DOHH2 (cell line): ENCODE data around the gene SEC11C.

ENCODE experiments used
- H3F3A ChIP-seq: fragments of 200-600 bp; sonication (generic), shearing (Covaris generic); 2 replicates; pipeline ENCODE4 v1.6.0; 2016; ENCODE audit warnings: antibody characterized with exemption, mild to moderate bottlenecking; ENCODE audit not compliant: control insufficient read depth, insufficient read depth
- H3K27ac ChIP-seq: fragments of 200-600 bp; sonication (generic); 2 replicates; pipeline ENCODE4 v1.5.1; 2014; ENCODE audit warnings: low read depth, mild to moderate bottlenecking, low read length, moderate library complexity
- H3K27me3 ChIP-seq: fragments of 200-600 bp; sonication (generic); 2 replicates; pipeline ENCODE4 v1.6.1; 2014; ENCODE audit warnings: mild to moderate bottlenecking, low read length, mixed read lengths; ENCODE audit not compliant: control insufficient read depth
- H3K36me3 ChIP-seq: fragments of 200-600 bp; sonication (generic); 2 replicates; pipeline ENCODE4 v1.6.1; 2014; ENCODE audit warnings: mild to moderate bottlenecking, low read length, moderate library complexity, mixed read lengths; ENCODE audit not compliant: control insufficient read depth
- H3K4me1 ChIP-seq: fragments of 200-600 bp; sonication (generic); 2 replicates; pipeline ENCODE4 v1.6.1; 2014; ENCODE audit warnings: mild to moderate bottlenecking, low read length, mixed read lengths; ENCODE audit not compliant: control insufficient read depth
- H3K4me2 ChIP-seq: fragments of 200-600 bp; sonication (generic); 2 replicates; pipeline ENCODE4 v1.6.0; 2014; ENCODE audit warnings: mild to moderate bottlenecking, low read length, moderate library complexity
- H3K4me3 ChIP-seq: fragments of 200-600 bp; sonication (generic); 2 replicates; pipeline ENCODE4 v1.5.1; 2014; ENCODE audit warnings: mild to moderate bottlenecking, low read length, mixed read lengths
- H3K79me2 ChIP-seq: fragments of 200-600 bp; sonication (generic); 2 replicates; pipeline ENCODE4 v1.6.1; 2014; ENCODE audit warnings: mild to moderate bottlenecking, low read length, mixed read lengths; ENCODE audit not compliant: control insufficient read depth
- H3K9me2 ChIP-seq: fragments of 200-600 bp; sonication (generic); replicated peaks from 2 replicates; pipeline ENCODE4 v1.6.1; 2014; ENCODE audit warnings: mild to moderate bottlenecking, low read length, mixed read lengths; ENCODE audit not compliant: control insufficient read depth
- H3K9me3 ChIP-seq: fragments of 200-600 bp; sonication (generic); 2 replicates; pipeline ENCODE4 v1.6.1; 2014; ENCODE audit warnings: antibody characterized with exemption, low read length, mixed read lengths; ENCODE audit not compliant: control insufficient read depth, insufficient read depth
- H4K20me1 ChIP-seq: fragments of 200-600 bp; sonication (generic); 2 replicates; pipeline ENCODE4 v1.6.0; 2014; ENCODE audit warnings: low read depth, mild to moderate bottlenecking, antibody characterized with exemption, low read length, moderate library complexity; ENCODE audit not compliant: control insufficient read depth, insufficient read depth
- EZH2phosphoT487 ChIP-seq: fragments of 200-600 bp; sonication (generic); IDR thresholded peaks from 2 replicates; pipeline ENCODE4 v1.6.1; 2017; ENCODE audit warnings: borderline replicate concordance, mild to moderate bottlenecking, antibody characterized with exemption, low read length, moderate library complexity, mixed read lengths
- TF ChIP-seq, protein P1 (sequence below): fragments of 200-600 bp; sonication (generic); IDR thresholded peaks from one replicate; pipeline ENCODE4 v1.5.1; 2014; ENCODE audit warnings: antibody characterized with exemption, mild to moderate bottlenecking, low read depth, low read length; ENCODE audit not compliant: poor library complexity, severe bottlenecking

SEC11C gene

DNA sequence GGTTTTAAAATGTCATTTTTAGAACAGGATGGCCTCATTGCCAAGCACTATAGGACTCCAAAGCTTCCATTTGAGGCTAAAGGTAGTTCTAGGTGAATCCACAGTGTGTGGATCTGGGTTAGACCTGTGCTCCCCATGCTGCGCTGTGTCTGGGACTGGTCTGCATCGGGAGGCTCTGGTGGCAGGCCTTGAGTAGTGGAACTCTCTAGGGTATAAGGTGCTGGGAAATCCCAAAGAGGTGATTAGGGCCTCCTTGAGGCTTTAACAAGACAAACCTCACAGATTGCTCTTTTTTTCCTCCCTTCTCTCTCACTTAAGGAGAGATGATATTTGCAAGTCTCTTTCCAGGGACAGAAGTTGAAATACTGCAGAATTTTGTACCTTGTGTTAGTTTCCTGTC lies 9.3 kb downstream of the SEC11C start:
- Histone ChIP-seq H3K36me3 (peaks cover 41% of the 10 kb centered on the region), H3K4me1 (no peaks in the 10 kb centered on the region; the same call in 1 of the 2 replicates), H3K79me2 (peaks cover 47% of the 10 kb centered on the region), H3K4me3 (no peak overlapping the region), H3K27me3 (no peaks in the 10 kb centered on the region), H3K9me2 (no peaks in the 10 kb centered on the region), H3K4me2 (no peak overlapping the region), H4K20me1 (no peaks in the 10 kb centered on the region), H3K9me3 (no peaks in the 10 kb centered on the region), H3K27ac (no peak overlapping the region), H3F3A (no peaks in the 10 kb centered on the region)
- TF ChIP-seq, protein P1, sequence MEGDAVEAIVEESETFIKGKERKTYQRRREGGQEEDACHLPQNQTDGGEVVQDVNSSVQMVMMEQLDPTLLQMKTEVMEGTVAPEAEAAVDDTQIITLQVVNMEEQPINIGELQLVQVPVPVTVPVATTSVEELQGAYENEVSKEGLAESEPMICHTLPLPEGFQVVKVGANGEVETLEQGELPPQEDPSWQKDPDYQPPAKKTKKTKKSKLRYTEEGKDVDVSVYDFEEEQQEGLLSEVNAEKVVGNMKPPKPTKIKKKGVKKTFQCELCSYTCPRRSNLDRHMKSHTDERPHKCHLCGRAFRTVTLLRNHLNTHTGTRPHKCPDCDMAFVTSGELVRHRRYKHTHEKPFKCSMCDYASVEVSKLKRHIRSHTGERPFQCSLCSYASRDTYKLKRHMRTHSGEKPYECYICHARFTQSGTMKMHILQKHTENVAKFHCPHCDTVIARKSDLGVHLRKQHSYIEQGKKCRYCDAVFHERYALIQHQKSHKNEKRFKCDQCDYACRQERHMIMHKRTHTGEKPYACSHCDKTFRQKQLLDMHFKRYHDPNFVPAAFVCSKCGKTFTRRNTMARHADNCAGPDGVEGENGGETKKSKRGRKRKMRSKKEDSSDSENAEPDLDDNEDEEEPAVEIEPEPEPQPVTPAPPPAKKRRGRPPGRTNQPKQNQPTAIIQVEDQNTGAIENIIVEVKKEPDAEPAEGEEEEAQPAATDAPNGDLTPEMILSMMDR: no peak

DNA sequence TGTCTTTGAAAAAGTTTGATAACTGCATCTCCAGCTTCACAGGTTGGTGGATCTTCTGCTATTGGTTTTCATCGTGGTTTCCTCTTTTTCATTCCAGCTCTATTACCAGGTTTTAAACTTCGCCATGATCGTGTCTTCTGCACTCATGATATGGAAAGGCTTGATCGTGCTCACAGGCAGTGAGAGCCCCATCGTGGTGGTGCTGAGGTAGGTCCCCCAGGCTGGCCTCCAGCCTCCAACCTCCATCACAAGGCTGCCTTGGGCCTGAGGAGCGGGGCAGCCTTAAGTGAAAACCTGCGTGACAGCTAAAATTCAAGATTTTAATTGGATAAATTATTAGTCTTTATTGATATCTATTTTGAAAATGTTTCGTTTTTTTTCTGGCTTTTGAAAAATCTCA lies 9.7 kb downstream of the SEC11C start:
- Histone ChIP-seq H3K4me1 (no peaks in the 10 kb centered on the region; the same call in 1 of the 2 replicates), H3K4me2 (no peak overlapping the region), H3K36me3 (peaks cover 45% of the 10 kb centered on the region), H3K9me3 (no peaks in the 10 kb centered on the region), H4K20me1 (no peaks in the 10 kb centered on the region), H3K4me3 (no peak overlapping the region), H3K27ac (no peak overlapping the region), H3K27me3 (no peaks in the 10 kb centered on the region), H3K79me2 (peaks cover 43% of the 10 kb centered on the region), H3F3A (no peaks in the 10 kb centered on the region), H3K9me2 (no peaks in the 10 kb centered on the region)
- no peak for TF ChIP-seq EZH2phosphoT487
- TF ChIP-seq, protein P1: no peak

DNA sequence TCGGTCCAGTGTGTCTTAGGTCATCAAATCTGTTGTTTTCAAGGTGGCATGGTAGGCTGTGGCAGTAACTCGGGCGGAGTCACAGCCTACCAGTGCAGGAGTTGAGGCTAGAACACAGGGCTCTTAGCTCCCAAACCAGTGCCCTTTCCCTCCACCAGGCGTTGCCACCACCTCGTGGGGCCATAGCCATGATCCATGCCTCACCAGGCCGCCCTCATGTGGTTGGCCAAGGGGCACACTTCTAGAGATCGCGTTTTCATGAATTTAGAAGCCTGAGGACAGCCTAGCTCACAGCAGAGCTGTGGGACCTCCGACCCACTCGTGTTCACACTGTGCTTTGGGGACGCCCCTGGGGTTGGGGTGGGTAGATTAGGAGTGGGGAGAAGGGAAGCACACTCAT lies 10.6 kb downstream of the SEC11C start:
- Histone ChIP-seq H3K27ac (no peak overlapping the region), H3K9me3 (no peaks in the 10 kb centered on the region), H3K27me3 (no peaks in the 10 kb centered on the region), H3K36me3 (peaks cover 51% of the 10 kb centered on the region), H3K4me2 (no peak overlapping the region), H3K4me3 (no peak overlapping the region), H3K4me1 (no peaks in the 10 kb centered on the region), H4K20me1 (no peaks in the 10 kb centered on the region), H3F3A (no peaks in the 10 kb centered on the region), H3K9me2 (no peaks in the 10 kb centered on the region), H3K79me2 (peaks cover 35% of the 10 kb centered on the region)
- TF ChIP-seq, protein P1: no peak
- no peak for TF ChIP-seq EZH2phosphoT487

DNA sequence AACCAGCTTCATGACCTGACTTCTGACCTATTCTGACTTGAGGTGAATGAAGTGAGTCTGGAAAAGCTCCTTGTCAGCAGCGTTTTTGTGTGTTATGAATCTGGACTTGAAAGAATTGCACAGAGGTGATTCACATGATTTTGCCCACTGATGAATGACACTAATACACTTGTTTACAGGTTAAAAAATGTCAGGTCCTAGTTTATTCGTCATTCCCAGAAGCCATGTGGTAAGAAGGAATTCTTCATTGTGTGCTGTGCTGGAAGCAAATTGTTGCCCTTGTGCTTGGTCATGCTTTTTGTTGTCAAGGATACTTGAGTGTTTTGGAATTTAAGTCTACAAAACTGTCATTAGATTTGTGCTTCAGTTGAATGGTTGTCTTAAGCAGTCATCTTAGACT lies 15.5 kb downstream of the SEC11C start:
- no peaks in the 10 kb centered on the region for H3K79me2 ChIP-seq
- no peaks in the 10 kb centered on the region for H3K4me1 ChIP-seq
- H3K4me2 ChIP-seq: no peak overlapping the region
- H3F3A ChIP-seq: no peaks in the 10 kb centered on the region
- no peaks in the 10 kb centered on the region for H3K27me3 ChIP-seq
- H3K9me2 ChIP-seq: no peaks in the 10 kb centered on the region
- H3K27ac ChIP-seq: no peak overlapping the region
- H3K4me3 ChIP-seq: no peak overlapping the region
- H3K9me3 ChIP-seq: no peaks in the 10 kb centered on the region
- no peaks in the 10 kb centered on the region for H4K20me1 ChIP-seq
- TF ChIP-seq EZH2phosphoT487: no peak
- TF ChIP-seq, protein P1: no peak
- peaks cover 61% of the 10 kb centered on the region for H3K36me3 ChIP-seq
